HepG2 (cell line): ENCODE measurements around the gene SYNE1. TPM values are rescaled to one million over a fixed set of nuclear protein-coding genes. Genes with fewer than 3 reads are reported as not detected.
A peak's percentile ranks its signal among the peaks of the same experiment; 100 is the strongest.

Experiments used
- ADNP ChIP-seq: sonication (generic); formaldehyde crosslinking; IDR thresholded peaks from 2 replicates; pipeline ENCODE4 v1.4.0; 2020; ENCODE audit warnings: missing genetic modification reagents
- CBX5 ChIP-seq: sonication (generic); formaldehyde crosslinking; IDR thresholded peaks from 2 replicates; pipeline ENCODE4 v1.4.0; 2020; ENCODE audit warnings: missing genetic modification reagents, borderline replicate concordance
- EED ChIP-seq: sonication (generic); formaldehyde crosslinking; IDR thresholded peaks from 2 replicates; pipeline ENCODE4 v1.5.0; 2020; ENCODE audit warnings: mild to moderate bottlenecking, missing genetic modification reagents
- KDM2A ChIP-seq: sonication (generic); formaldehyde crosslinking; IDR thresholded peaks from 2 replicates; pipeline ENCODE4 v1.4.0; 2020; ENCODE audit warnings: low read depth, missing genetic modification reagents, borderline replicate concordance
- MEIS2 ChIP-seq: sonication (generic); formaldehyde crosslinking; IDR thresholded peaks from 2 replicates; pipeline ENCODE4 v1.9.0; 2021; ENCODE audit warnings: mild to moderate bottlenecking, missing genetic modification reagents
- NFATC3 ChIP-seq: sonication (generic); formaldehyde crosslinking; IDR thresholded peaks from 2 replicates; pipeline ENCODE4 v1.5.1; 2020; ENCODE audit warnings: mild to moderate bottlenecking, missing genetic modification reagents
- NPAS2 ChIP-seq: sonication (generic); formaldehyde crosslinking; IDR thresholded peaks from 2 replicates; pipeline ENCODE4 v1.8.0; 2022; ENCODE audit warnings: mild to moderate bottlenecking, missing genetic modification reagents, borderline replicate concordance
- ZSCAN29 ChIP-seq: sonication (generic); formaldehyde crosslinking; conservative IDR thresholded peaks from 2 replicates; pipeline ENCODE4 v1.4.0; 2020; ENCODE audit warnings: mild to moderate bottlenecking, missing genetic modification reagents
- polyA plus RNA-seq, 8 experiments: library from polyadenylated mRNA; depleted of rRNA in 3 of 8; stranded (reverse) in 7 of 8; unstranded in 1 of 8; fragments of >200 nt; fragmentation: Illumina TruSeq in 4 of 8; extraction: Trizol in 4 of 8; gene quantifications; 2 replicates each; pipeline versions ENCODE4 v1.2.1 to v1.2.3, GENCODE V29; 2011 to 2016; ENCODE audit warnings: low read depth in 4 of 8, missing spikeins in 1 of 8, mixed read lengths in 1 of 8; ENCODE audit not compliant: insufficient read depth in 1 of 8
- total RNA-seq, 5 experiments: library from RNA; depleted of rRNA; stranded (reverse); fragments of >200 nt; fragmentation: Illumina TruSeq; extraction: Trizol; gene quantifications; 2 replicates each; pipeline ENCODE4 v1.2.3, GENCODE V29; 2016; ENCODE audit warnings: low read depth in 1 of 5
- TF ChIP-seq, protein P1 (sequence below): sonication (generic); formaldehyde crosslinking; IDR thresholded peaks from 2 replicates; pipeline ENCODE4 v1.4.0; 2020; ENCODE audit warnings: mild to moderate bottlenecking, missing genetic modification reagents
- TF ChIP-seq, protein P2 (sequence below): sonication (generic); formaldehyde crosslinking; IDR thresholded peaks from 2 replicates; pipeline ENCODE4 v1.8.0; 2022; ENCODE audit warnings: mild to moderate bottlenecking, missing genetic modification reagents, borderline replicate concordance
- TF ChIP-seq, protein P3 (sequence below): sonication (generic); formaldehyde crosslinking; IDR thresholded peaks from 2 replicates; pipeline ENCODE4 v1.4.0; 2020; ENCODE audit warnings: missing genetic modification reagents, borderline replicate concordance
- TF ChIP-seq, protein P4 (sequence below), 2 experiments: sonication (generic) in 1 of 2; formaldehyde crosslinking in 1 of 2; IDR thresholded peaks; 2 replicates each; pipeline versions ENCODE4 v1.4.0 to v1.6.1; 2018 to 2020; ENCODE audit warnings: missing genetic modification reagents in 2 of 2, borderline replicate concordance in 1 of 2, low read depth in 1 of 2, mild to moderate bottlenecking in 1 of 2, missing biosample characterization in 1 of 2
- TF ChIP-seq, protein P5 (sequence below): sonication (generic); formaldehyde crosslinking; IDR thresholded peaks from 2 replicates; pipeline ENCODE4 v1.5.1; 2020; ENCODE audit warnings: mild to moderate bottlenecking, missing genetic modification reagents, moderate library complexity

The SYNE1 gene
- total and polyA plus RNA-seq, 2 of the 13 experiments (the other 11 are each of a cell fraction or from before 2014, with no cell fraction given): 5.5 to 15.9 TPM

DNA sequence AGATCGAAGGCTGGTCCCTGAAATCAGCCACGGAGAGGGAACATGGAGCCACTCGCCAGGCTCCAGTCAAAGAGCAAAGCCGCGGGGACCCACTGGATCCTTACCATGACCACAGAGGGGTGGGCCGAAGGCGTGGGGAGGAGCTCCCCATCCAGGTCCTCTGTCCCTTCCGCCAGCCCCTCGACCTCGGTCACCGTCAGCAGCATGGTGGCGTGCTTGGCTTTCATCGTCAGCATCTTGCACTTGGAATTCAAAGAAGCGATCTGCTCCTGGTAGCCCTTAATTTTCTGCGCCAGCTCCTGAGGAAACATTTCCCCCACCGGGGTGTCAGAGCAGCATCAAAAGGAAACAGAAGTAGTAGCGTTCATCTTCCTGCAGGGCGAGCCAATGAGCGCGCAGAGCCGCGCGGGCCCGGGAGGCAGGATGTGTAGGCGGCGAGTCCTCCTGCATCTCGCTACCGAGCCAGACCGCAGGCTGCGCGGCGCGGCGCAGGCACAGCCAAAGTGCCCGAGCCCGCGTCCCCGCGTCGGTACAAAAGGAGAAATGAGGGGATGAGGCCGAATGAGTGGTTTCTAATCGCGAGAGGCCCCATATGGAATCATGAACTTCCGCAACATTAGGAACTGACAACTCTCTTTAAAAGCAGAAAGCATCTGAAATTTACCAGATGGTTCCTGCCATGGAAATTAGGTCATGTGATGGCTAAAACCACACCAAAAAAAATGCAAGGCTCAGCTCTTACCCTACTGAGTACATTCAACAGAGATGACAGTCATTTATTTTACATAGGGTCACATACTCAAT is 335.2 kb downstream of the SYNE1 start (continued):
- TF ChIP-seq, protein P1, sequence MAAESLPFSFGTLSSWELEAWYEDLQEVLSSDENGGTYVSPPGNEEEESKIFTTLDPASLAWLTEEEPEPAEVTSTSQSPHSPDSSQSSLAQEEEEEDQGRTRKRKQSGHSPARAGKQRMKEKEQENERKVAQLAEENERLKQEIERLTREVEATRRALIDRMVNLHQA (CRISPR knock-in tag): no peak
- TF ChIP-seq, protein P2, sequence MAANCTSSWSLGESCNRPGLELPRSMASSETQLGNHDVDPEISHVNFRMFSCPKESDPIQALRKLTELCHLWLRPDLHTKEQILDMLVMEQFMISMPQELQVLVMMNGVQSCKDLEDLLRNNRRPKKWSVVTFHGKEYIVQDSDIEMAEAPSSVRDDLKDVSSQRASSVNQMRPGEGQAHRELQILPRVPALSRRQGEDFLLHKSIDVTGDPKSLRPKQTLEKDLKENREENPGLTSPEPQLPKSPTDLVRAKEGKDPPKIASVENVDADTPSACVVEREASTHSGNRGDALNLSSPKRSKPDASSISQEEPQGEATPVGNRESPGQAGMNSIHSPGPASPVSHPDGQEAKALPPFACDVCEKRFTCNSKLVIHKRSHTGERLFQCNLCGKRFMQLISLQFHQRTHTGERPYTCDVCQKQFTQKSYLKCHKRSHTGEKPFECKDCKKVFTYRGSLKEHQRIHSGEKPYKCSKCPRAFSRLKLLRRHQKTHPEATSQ (CRISPR knock-in tag): peak; percentile 72; the same call in 1 of the 2 replicates
- TF ChIP-seq, protein P3, sequence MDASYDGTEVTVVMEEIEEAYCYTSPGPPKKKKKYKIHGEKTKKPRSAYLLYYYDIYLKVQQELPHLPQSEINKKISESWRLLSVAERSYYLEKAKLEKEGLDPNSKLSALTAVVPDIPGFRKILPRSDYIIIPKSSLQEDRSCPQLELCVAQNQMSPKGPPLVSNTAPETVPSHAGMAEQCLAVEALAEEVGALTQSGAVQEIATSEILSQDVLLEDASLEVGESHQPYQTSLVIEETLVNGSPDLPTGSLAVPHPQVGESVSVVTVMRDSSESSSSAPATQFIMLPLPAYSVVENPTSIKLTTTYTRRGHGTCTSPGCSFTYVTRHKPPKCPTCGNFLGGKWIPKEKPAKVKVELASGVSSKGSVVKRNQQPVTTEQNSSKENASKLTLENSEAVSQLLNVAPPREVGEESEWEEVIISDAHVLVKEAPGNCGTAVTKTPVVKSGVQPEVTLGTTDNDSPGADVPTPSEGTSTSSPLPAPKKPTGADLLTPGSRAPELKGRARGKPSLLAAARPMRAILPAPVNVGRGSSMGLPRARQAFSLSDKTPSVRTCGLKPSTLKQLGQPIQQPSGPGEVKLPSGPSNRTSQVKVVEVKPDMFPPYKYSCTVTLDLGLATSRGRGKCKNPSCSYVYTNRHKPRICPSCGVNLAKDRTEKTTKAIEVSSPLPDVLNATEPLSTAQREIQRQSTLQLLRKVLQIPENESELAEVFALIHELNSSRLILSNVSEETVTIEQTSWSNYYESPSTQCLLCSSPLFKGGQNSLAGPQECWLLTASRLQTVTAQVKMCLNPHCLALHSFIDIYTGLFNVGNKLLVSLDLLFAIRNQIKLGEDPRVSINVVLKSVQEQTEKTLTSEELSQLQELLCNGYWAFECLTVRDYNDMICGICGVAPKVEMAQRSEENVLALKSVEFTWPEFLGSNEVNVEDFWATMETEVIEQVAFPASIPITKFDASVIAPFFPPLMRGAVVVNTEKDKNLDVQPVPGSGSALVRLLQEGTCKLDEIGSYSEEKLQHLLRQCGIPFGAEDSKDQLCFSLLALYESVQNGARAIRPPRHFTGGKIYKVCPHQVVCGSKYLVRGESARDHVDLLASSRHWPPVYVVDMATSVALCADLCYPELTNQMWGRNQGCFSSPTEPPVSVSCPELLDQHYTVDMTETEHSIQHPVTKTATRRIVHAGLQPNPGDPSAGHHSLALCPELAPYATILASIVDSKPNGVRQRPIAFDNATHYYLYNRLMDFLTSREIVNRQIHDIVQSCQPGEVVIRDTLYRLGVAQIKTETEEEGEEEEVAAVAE (CRISPR knock-in tag): no peak
- TF ChIP-seq, protein P4, sequence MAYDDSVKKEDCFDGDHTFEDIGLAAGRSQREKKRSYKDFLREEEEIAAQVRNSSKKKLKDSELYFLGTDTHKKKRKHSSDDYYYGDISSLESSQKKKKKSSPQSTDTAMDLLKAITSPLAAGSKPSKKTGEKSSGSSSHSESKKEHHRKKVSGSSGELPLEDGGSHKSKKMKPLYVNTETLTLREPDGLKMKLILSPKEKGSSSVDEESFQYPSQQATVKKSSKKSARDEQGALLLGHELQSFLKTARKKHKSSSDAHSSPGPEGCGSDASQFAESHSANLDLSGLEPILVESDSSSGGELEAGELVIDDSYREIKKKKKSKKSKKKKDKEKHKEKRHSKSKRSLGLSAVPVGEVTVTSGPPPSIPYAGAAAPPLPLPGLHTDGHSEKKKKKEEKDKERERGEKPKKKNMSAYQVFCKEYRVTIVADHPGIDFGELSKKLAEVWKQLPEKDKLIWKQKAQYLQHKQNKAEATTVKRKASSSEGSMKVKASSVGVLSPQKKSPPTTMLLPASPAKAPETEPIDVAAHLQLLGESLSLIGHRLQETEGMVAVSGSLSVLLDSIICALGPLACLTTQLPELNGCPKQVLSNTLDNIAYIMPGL (CRISPR knock-in tag; IDR thresholded peaks at IDR 0.05; ENCODE audit: borderline replicate concordance in 1 of 2, low read depth in 1 of 2): peak; percentile 92 to 94
- peak; percentile 92 for TF ChIP-seq KDM2A (CRISPR knock-in tag)
- peak; percentile 87; the same call in 1 of the 2 replicates for TF ChIP-seq NFATC3 (CRISPR knock-in tag)
- TF ChIP-seq ZSCAN29: peak; percentile 85
- TF ChIP-seq NPAS2 (CRISPR knock-in tag): no peak
- no peak; the same call in 1 of the 2 replicates for TF ChIP-seq MEIS2 (CRISPR knock-in tag)
- peak; percentile 83; the same call in 1 of the 2 replicates for TF ChIP-seq CBX5 (CRISPR knock-in tag)
- TF ChIP-seq EED (CRISPR knock-in tag): no peak
- TF ChIP-seq ADNP (CRISPR knock-in tag): no peak
- TF ChIP-seq, protein P5, sequence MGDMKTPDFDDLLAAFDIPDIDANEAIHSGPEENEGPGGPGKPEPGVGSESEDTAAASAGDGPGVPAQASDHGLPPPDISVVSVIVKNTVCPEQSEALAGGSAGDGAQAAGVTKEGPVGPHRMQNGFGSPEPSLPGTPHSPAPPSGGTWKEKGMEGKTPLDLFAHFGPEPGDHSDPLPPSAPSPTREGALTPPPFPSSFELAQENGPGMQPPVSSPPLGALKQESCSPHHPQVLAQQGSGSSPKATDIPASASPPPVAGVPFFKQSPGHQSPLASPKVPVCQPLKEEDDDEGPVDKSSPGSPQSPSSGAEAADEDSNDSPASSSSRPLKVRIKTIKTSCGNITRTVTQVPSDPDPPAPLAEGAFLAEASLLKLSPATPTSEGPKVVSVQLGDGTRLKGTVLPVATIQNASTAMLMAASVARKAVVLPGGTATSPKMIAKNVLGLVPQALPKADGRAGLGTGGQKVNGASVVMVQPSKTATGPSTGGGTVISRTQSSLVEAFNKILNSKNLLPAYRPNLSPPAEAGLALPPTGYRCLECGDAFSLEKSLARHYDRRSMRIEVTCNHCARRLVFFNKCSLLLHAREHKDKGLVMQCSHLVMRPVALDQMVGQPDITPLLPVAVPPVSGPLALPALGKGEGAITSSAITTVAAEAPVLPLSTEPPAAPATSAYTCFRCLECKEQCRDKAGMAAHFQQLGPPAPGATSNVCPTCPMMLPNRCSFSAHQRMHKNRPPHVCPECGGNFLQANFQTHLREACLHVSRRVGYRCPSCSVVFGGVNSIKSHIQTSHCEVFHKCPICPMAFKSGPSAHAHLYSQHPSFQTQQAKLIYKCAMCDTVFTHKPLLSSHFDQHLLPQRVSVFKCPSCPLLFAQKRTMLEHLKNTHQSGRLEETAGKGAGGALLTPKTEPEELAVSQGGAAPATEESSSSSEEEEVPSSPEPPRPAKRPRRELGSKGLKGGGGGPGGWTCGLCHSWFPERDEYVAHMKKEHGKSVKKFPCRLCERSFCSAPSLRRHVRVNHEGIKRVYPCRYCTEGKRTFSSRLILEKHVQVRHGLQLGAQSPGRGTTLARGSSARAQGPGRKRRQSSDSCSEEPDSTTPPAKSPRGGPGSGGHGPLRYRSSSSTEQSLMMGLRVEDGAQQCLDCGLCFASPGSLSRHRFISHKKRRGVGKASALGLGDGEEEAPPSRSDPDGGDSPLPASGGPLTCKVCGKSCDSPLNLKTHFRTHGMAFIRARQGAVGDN (CRISPR knock-in tag): peak; percentile 98
